Large intestine (tissue), 3 donors: Measurements from ENCODE around the gene KDM4B. TPM values are rescaled to one million over a fixed set of nuclear protein-coding genes. Genes with fewer than 3 reads are reported as not detected.
"Not testable (repeated sequence)": the region's sequence is repeated elsewhere in the genome, so short reads cannot be mapped to it uniquely, and the experiment has no call there.

ENCODE experiments used
- DNase-seq, 2 donors: peaks; one replicate each; pipeline versions ENCODE4 v3.0.0 to v3.0.0-alpha.2; 2013
- H3K27ac ChIP-seq: one replicate; pipeline ENCODE4 v1.5.1; 2013; ENCODE audit warnings: low read length
- H3K27me3 ChIP-seq: 2 replicates; pipeline ENCODE4 v1.6.1; 2013; ENCODE audit warnings: low read length; ENCODE audit not compliant: control insufficient read depth, insufficient read depth
- H3K36me3 ChIP-seq: 2 replicates; pipeline ENCODE4 v1.6.1; 2013; ENCODE audit warnings: low read length; ENCODE audit not compliant: control insufficient read depth, insufficient read depth
- H3K4me1 ChIP-seq: one replicate; pipeline ENCODE4 v1.6.1; 2013; ENCODE audit warnings: low read length; ENCODE audit not compliant: control insufficient read depth, insufficient read depth
- H3K4me3 ChIP-seq: one replicate; pipeline ENCODE4 v1.5.1; 2013; ENCODE audit warnings: low read length
- H3K9me3 ChIP-seq: one replicate; pipeline ENCODE4 v1.6.1; 2013; ENCODE audit warnings: mild to moderate bottlenecking, low read depth, low read length, moderate library complexity; ENCODE audit not compliant: control insufficient read depth
- WGBS: methylation state at CpG from one replicate; pipeline ENCODE4 v1.1.5; 2013; ENCODE audit warnings: low lambda C conversion rate; ENCODE audit not compliant: insufficient coverage; 5-methylcytosine and 5-hydroxymethylcytosine counted together
- polyA plus RNA-seq: library from polyadenylated mRNA; unstranded; fragments of 120-200 nt; gene quantifications from one replicate; pipeline ENCODE4 v1.2.1, GENCODE V29; 2013

The KDM4B gene
- polyA plus RNA-seq, 1 donor = 13.7 TPM

DNA sequence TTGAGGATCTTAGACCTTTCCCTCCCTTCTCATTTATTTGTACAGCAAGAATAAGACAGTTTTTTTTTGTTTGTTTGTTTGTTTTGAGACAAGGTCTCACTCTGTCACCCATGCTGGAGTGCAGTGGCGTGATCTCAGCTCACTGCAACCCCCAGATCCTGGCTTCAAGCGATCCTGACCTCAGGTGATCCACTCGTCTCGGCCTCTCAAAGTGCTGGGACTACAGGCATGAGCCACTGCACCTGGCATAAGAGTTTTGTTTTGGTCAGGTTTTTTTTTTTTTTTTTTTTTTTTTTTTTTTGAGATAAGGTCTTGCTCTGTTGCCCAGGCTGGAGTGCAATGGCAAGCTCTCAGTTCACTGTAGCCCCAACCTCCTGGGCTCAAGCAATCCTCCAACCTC, 30.5 kb upstream of the KDM4B start:
- not testable (repeated sequence) for H3K4me3 ChIP-seq, H3K27me3 ChIP-seq, H3K9me3 ChIP-seq, H3K4me1 ChIP-seq, DNase-seq, H3K27ac ChIP-seq
- no CpG with 5 or more reads among the region's 4 CpGs for WGBS
- H3K36me3 ChIP-seq = peaks cover 16% of the 10 kb centered on the region

- no peak overlapping the region for H3K27ac ChIP-seq
- no peaks in the 10 kb centered on the region for H3K9me3 ChIP-seq
- WGBS = no CpG with 5 or more reads among the region's 7 CpGs
- no peaks in the 10 kb centered on the region for H3K4me1 ChIP-seq
- peaks cover 13% of the 10 kb centered on the region for H3K36me3 ChIP-seq
- H3K27me3 ChIP-seq = no peaks in the 10 kb centered on the region
- H3K4me3 ChIP-seq = no peak overlapping the region
- DNase-seq = no peak
These were observed 29.4 kb upstream of the KDM4B start for GRCh38 chr19:4939466-4939865.

GRCh38 chr19:4941638-4942169, 27.2 kb upstream of the KDM4B start:
- H3K27me3 ChIP-seq, H3K4me1 ChIP-seq, DNase-seq, H3K4me3 ChIP-seq, H3K27ac ChIP-seq, H3K9me3 ChIP-seq: not testable (repeated sequence)
- peaks cover 17% of the 10 kb centered on the region for H3K36me3 ChIP-seq
- WGBS = no CpG with 5 or more reads among the region's 35 CpGs

DNA sequence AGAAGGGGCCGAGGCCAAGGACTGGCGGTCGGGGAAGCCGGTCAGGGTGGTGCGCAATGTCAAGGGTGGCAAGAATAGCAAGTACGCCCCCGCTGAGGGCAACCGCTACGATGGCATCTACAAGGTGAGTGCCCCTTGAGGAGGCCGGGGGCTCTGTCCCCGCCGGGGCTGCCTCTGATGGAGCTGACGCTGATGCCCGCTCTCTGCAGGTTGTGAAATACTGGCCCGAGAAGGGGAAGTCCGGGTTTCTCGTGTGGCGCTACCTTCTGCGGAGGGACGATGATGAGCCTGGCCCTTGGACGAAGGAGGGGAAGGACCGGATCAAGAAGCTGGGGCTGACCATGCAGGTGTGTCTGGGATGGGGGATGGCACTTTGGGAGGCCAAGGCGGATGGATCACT, 18.3 kb upstream of the KDM4B start:
- not testable (repeated sequence) for H3K9me3 ChIP-seq, H3K4me1 ChIP-seq, H3K27me3 ChIP-seq, DNase-seq, H3K4me3 ChIP-seq, H3K27ac ChIP-seq
- no CpG with 5 or more reads among the region's 23 CpGs for WGBS
- H3K36me3 ChIP-seq = peaks cover 30% of the 10 kb centered on the region

- no CpG with 5 or more reads among the region's 11 CpGs for WGBS
- Histone ChIP-seq H3K9me3 (no peaks in the 10 kb centered on the region), H3K36me3 (peaks cover 23% of the 10 kb centered on the region), H3K27ac (no peak overlapping the region), H3K4me1 (no peaks in the 10 kb centered on the region), H3K4me3 (no peak overlapping the region), H3K27me3 (no peaks in the 10 kb centered on the region)
- no peak for DNase-seq
These were observed 17.3 kb upstream of the KDM4B start for GRCh38 chr19:4951656-4952055.

GRCh38 chr19:4952945-4953344, 16.0 kb upstream of the KDM4B start:
- no peaks in the 10 kb centered on the region for H3K4me1 ChIP-seq
- no peak overlapping the region for H3K4me3 ChIP-seq
- no peaks in the 10 kb centered on the region for H3K9me3 ChIP-seq
- H3K27ac ChIP-seq = no peak overlapping the region
- no peaks in the 10 kb centered on the region for H3K27me3 ChIP-seq
- 82% methylated on average over 3 of the region's 18 CpGs for WGBS
- peaks cover 14% of the 10 kb centered on the region for H3K36me3 ChIP-seq
- no peak for DNase-seq

DNA sequence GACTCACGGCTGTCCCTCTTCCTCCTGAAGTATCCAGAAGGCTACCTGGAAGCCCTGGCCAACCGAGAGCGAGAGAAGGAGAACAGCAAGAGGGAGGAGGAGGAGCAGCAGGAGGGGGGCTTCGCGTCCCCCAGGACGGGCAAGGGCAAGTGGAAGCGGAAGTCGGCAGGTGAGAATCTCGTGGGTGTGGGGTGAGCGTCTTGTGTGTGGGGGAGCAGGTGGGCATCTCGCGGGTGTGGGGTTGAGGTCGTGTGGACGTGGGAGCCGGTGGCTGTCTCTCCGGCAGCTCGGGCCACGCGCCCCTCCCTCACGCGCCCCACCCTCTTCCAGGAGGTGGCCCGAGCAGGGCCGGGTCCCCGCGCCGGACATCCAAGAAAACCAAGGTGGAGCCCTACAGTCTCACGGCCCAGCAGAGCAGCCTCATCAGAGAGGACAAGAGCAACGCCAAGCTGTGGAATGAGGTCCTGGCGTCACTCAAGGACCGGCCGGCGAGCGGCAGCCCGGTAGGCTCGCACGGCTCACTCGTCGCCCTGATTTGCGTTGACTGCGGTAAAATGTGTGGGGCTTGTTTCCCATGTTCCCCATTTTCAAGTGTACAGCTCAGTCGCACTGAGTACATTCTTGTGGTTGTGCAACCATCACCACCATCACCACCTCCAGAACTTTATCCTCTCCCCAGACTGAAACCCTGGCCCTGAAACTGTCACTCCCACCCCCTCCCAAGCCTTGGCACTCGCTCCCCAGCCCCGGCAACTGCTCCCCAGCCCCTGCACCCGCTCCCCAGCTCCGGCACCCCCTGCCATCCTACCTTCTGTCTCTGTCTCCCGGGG, 14.4 kb upstream of the KDM4B start:
- H3K9me3 ChIP-seq, H3K4me1 ChIP-seq, H3K4me3 ChIP-seq, DNase-seq, H3K27me3 ChIP-seq, H3K27ac ChIP-seq: not testable (repeated sequence)
- H3K36me3 ChIP-seq = peaks cover 14% of the 10 kb centered on the region
- no CpG with 5 or more reads among the region's 46 CpGs for WGBS

DNA sequence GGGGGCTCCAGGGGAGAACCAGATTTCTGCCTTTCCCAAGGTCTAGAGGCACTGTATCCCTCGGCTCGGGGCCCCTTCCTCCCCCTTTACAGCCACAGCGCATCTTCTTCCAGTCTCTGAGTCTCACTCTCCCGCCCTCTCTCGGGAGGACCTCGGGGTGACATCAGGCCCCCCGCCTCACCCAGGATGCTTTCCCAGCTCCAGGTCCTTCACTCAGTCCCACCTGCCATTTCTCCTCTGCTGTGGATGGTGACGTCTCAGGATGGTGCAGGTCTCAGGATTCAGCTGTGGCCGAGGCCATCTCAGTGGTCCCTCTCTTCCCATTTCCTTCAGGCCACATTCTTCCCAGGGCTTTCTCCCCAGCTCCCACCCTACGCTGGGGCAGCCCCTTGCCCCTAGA, 13.6 kb upstream of the KDM4B start:
- Histone ChIP-seq H3K27ac (no peak overlapping the region), H3K4me1 (no peaks in the 10 kb centered on the region), H3K4me3 (no peak overlapping the region), H3K36me3 (peaks cover 14% of the 10 kb centered on the region), H3K27me3 (no peaks in the 10 kb centered on the region), H3K9me3 (no peaks in the 10 kb centered on the region)
- DNase-seq = no peak
- 100% methylated on average over 1 of the region's 10 CpGs for WGBS

DNA sequence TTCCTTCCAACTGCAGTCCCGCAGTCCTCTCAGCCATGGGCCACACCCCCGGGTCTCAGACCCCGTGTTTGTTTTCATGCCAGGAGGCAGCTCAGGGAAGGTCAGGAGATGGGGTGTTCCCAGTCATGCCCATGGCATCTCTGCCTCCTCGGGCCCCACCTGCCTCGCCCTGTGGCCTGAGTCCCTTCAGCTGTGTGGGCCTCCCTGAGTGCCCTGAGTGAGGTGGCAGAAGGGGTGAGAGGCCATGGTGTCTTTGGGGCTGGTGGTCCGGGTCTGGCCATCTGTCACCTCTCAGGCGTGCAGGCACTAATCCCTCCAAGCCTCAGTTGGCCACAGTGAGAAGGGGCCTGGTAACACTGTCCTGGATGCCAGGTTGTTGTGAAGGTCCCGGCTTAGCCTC, 10.9 kb upstream of the KDM4B start:
- peaks cover 12% of the 10 kb centered on the region for H3K36me3 ChIP-seq
- H3K9me3 ChIP-seq = no peaks in the 10 kb centered on the region
- no peak for DNase-seq
- H3K27me3 ChIP-seq = no peaks in the 10 kb centered on the region
- WGBS = no CpG with 5 or more reads among the region's 8 CpGs
- H3K4me1 ChIP-seq = no peaks in the 10 kb centered on the region
- H3K4me3 ChIP-seq = no peak overlapping the region
- H3K27ac ChIP-seq = no peak overlapping the region

- WGBS = no CpG with 5 or more reads among the region's 7 CpGs
These were observed 6.8 kb upstream of the KDM4B start for GRCh38 chr19:4962085-4962619.

More at GRCh38 chr19:4962085-4962619, 6.8 kb upstream of the KDM4B start:
- Histone ChIP-seq H3K27me3 (no peaks in the 10 kb centered on the region), H3K4me3 (no peak overlapping the region), H3K27ac (no peak overlapping the region), H3K4me1 (no peaks in the 10 kb centered on the region), H3K36me3 (peaks cover 5% of the 10 kb centered on the region), H3K9me3 (no peaks in the 10 kb centered on the region)
- no peak for DNase-seq
